HG03025 (cell line): Measurements from ENCODE around the gene NAP1L4.
"Not testable (repeated sequence)": the region's sequence is repeated elsewhere in the genome, so short reads cannot be mapped to it uniquely, and the experiment has no call there.

Experiments
- ATAC-seq: cut with Tn5 transposase; IDR thresholded peaks from one replicate; pipeline ENCODE4 v1.9.1; 2021; ENCODE audit warnings: mild to moderate bottlenecking, moderate library complexity; ENCODE audit not compliant: unreplicated experiment, low FRiP score

NAP1L4 gene

GRCh38 chr11:2913776-2914175 lies 78.4 kb downstream of the NAP1L4 start:
- ATAC-seq: no peak

DNA sequence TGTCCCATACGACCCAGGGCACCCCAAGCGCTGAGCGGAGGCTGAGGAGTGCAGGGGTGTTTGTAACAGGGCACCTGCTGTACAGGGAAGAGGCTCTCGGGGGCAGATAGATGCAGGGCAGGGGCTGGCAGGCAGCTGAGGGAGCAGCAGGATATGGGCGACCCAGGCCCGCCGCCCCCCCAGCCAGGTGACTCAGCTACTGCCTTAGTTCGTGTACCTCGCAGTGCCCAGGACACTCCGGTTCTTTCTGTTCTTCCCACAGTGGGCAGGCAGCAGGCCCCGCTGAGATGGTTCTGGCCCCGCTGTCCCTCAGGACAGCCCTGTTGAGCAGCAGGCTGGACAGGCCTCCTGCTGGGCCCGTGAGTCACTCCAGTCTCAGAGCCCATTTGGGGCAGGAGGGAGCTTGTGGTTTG lies 79.1 kb downstream of the NAP1L4 start:
- ATAC-seq: no peak

DNA sequence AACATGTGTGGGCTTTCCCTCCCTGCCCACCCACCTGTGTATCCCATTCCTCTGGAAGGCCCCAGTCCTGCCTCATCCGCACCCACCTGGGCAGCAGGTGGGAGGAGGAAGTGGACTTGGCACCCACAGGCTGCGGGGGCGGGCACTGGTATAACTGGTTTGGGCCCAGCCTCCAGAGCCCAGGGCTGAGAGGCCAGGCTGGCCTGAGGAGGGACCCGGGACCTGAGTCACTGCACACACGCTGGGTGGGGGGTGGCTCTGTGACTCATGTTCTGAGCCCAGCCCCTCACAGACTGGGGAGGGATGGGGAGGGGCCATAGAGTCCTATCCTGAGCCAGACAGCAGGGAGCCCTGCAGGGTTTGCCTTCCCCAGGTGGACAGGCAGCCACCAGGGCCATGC lies 79.6 kb downstream of the NAP1L4 start:
- no peak for ATAC-seq

- no peak for ATAC-seq
Measured at GRCh38 chr11:2911785-2912391, 80.2 kb downstream of the NAP1L4 start.

DNA sequence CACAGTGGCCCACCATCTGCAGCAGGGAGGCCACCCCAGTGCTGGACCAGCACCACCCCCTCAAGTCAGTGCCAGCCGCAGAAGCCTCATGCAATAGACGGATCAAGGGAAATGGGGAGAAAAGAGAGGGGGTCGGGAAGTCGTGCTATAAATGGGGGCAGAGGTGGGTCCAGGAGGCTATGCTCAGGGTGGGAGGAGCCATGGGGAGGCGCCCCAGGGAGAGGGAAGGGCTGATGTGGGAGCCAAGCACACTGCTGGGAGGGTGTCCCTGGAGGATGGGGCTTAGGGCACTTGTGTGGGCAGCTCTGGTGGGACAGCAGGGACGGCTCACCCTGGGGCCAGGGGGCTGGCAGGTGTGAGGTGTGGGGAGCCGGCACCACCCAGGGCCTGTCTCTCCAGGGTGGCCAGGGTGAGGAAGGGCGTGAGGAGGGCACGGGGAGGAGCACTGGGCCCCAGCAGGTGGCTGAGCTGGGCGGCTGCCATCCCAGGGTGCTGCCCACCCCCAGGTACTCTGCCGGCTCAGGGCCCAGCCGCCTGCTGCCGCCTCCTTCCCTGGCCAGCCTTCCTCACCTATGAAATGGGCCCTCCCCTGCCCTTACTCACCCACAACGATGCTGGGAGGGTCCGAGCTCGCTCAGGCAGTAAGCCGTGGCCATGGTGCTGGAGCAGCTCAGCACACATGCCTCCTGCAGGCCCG lies 80.9 kb downstream of the NAP1L4 start:
- ATAC-seq: no peak

GRCh38 chr11:2910401-2910955 lies 81.7 kb downstream of the NAP1L4 start:
- ATAC-seq: no peak

GRCh38 chr11:2909133-2909902 lies 82.8 kb downstream of the NAP1L4 start:
- no peak for ATAC-seq

DNA sequence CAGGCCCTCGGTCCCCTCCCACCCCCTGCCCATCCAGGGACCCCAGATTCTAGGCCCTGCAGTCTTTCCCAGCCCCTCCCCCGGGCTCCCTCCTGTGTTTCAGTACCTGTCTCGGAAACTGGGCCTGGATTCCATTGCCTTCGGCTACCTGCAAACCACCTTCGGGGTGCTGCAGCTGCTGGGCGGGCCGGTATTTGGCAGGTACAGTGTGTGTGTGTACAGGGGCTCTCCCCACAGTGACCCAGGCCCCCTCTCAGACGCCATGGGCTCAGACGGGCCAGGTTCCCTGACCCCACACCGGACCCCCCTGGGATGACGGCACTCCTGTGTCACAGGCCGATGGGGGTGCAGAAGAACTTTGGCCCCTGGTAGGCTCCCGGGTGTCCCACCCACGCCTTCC lies 84.0 kb downstream of the NAP1L4 start:
- ATAC-seq: no peak

GRCh38 chr11:2905299-2905698 lies 86.8 kb downstream of the NAP1L4 start:
- ATAC-seq: not testable (repeated sequence)

DNA sequence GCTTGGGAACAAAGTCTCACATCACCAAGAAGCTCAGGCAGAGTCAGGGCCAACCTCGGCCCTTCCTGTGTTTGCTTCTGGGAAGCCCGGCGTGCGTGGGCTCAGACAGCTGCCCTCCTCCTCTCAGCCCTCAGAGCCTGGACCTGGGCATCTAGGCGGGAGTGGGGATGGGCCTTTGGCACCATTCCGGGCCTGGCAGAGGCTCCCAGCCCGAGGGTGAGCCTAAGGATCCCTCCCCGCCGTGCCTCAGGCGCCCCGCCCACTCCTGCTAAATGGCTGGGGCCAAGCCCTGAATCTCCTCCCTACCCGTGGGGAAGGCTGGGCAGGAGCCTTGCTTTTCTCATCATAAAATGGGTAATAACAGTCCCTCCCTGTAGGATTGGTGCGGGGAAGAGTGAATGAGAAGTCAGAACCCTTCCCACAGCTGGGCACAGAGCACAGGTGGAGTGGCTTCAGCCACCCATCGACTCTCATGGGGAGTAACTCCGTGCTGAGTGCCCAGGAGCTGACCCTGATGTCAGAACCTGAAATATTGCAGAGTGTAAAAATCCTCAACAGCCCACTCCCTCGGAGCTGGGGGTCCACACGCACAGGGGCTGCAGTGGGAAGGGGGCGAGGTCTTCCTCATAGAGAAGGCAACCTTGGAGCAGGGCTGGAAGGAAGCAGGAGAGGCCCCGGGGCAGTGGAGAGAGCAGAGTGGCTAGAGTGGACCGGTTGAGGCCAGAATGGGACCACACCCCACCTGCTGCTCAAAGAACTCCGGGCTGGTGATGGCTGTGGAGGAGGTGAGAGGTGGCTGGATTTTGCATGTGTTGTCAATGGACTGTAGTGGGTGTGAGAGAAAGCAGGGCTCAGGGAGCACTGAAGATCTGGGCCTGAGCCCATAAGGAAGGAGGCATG lies 87.7 kb downstream of the NAP1L4 start:
- no peak for ATAC-seq

- no peak for ATAC-seq
Measured at GRCh38 chr11:2903672-2904011, 88.5 kb downstream of the NAP1L4 start.

DNA sequence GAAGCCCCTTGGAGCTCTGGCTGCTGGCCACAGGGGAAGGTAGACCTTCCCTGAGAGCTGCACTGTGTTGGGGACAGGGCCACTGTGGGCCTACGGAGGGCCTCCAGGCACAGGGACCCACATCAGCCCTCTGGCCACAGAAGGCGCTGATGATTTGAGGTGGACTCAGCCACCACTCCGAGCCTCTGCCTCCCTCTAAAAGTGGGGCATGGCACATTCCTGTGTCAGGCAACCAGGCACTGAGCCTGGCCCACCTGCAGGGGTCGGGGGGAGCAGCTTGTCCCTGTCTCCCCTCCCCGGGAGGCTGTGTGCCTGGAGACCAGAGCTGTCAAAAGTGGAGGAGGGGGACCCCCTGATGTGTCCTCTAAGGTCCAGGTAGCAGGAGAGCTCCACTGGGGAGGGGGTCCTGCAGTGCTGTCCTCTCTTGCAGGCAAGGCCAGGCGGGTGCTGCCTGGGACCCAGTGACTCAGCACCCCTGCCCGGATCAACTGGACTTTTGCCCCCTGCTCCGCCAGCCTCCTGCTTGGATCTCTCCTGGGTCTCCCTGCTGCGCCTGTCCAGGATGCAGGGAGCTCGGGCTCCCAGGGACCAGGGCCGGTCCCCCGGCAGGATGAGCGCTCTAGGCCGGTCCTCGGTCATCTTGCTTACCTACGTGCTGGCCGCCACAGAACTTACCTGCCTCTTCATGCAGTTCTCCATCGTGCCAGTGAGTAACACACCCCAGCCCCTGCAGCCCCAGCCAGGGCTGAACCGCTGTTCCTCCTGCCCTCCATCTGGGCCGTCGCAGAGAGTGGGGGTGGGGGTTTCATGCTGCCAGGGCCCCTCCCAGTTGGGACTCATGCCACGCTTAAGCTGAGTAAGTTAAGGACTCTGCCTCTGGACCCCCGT lies 89.1 kb downstream of the NAP1L4 start:
- ATAC-seq: no peak

DNA sequence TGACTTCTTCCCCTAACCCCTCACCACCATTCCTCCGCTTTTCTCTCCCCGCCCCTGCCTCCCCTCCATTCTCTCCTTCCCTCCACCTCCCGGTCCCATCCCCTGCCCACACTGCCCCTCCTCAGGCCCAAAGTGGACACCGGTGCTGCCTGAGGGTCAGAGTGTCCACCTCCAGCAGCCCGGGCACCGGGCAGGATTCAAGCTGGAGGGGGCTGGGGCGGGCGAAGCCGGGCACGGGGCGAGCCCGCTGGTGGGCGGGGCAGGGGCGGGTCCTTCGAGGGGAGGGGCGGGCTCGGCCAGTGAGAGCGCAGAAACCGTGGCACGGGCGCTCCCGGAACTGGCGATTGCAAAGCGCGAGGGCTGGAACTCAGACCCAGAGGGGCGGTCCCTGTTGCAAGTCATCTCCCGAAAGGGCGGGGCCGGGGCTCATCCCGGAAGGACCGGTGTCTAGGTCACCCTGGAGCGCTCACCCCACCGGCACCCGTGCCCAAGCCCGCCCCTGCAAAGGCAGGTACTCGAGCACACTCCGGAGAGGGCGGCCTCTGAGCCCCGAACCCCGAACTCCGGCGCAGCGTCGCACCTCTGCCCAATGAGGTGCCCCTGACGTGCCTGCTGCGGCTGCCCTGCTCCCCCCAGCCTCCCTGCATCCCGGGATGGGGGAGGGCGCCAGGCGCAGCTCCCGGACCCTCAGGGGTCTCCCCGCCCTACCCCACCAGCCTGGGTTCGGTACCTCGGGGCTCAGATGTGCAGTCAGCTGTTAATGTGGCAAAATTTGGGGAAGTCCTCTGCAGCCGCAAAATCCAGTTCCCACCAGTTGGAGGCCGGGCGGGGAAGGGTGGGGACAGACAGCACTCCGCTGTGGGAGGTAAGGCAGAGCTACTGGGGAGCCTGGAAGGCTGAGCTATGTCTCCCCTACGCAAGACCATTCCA lies 90.0 kb downstream of the NAP1L4 start:
- peak; percentile 89 for ATAC-seq

GRCh38 chr11:2901196-2901796 lies 90.8 kb downstream of the NAP1L4 start:
- no peak for ATAC-seq

- no peak for ATAC-seq
Measured at GRCh38 chr11:2899080-2899783, 92.9 kb downstream of the NAP1L4 start.

DNA sequence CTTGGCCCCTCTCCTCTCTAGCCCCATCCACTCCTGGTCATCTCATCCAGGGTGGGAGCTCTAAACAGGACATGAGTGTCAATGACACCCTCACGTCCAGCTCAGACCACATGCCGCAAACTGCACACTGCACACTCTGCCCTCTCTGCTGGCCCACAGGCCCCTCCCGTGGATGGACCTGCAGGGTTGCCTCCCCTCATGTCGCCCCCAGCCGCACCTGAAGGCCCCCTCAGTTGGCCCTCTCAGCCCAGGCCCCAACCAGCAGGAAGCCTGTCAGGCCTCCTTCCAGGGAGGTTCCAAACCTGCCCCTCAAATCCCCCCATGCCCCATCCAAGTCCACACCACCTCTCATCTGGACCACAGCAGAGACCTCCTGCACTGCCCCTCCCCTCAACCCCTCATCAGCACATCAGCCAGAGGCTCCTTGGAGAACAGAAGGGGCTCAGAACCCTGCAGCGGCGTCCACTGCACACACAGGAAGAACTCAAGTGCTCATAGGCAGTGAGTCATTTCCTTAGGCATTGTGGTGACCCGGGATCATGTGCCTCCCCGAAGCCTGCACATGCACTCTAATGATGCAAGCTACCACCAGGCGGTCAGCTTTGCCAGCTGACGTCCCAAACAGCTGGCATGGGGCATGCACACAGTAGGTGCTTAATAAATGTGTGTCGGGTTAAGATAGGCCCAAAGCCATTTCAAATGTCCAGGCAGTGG lies 93.6 kb downstream of the NAP1L4 start:
- ATAC-seq: no peak

- no peak for ATAC-seq
Measured at GRCh38 chr11:2897048-2897447, 95.1 kb downstream of the NAP1L4 start.
